ENCODE data around the gene MED7.

GRCh38 chr5:157180374-157181264 is 38.0 kb upstream of the MED7 start, which contains the start of gene ITK:
- TF ChIP-seq CTCF (IDR thresholded peaks at IDR 0.05) (no peak), POLR2A (IDR thresholded peaks at IDR 0.05) (no peak)

All from right lobe of liver (tissue), 4 donors.